Naive B cell (primary cell): ENCODE data around the gene PIK3R1. TPM values are rescaled to one million over a fixed set of nuclear protein-coding genes. Genes with fewer than 3 reads are reported as not detected.
"Not testable (repeated sequence)": the region's sequence is repeated elsewhere in the genome, so short reads cannot be mapped to it uniquely, and the experiment has no call there.

Source experiments
- ATAC-seq, 2 donors: fragments of 150-1000 bp; cut with Tn5 transposase; 2 replicates each; pipeline ENCODE4 v1.10.0; 2021; ENCODE audit warnings: low read depth in 2 of 2, mild to moderate bottlenecking in 2 of 2, moderate library complexity in 2 of 2
- DNase-seq: peaks from one replicate; pipeline ENCODE4 v3.0.0; 2022
- H3K27ac Mint-ChIP-seq, 6 donors: one replicate each; pipeline ENCODE4 v1.8.0; 2020 to 2022; ENCODE audit warnings: mild to moderate bottlenecking in 6 of 6, mixed read lengths in 6 of 6, moderate library complexity in 5 of 6, inconsistent platforms in 2 of 6
- H3K27me3 Mint-ChIP-seq, 3 donors: one replicate each; pipeline ENCODE4 v1.8.0; 2021 to 2022; ENCODE audit warnings: mixed read lengths in 3 of 3, mild to moderate bottlenecking in 1 of 3
- H3K36me3 Mint-ChIP-seq, 2 donors: one replicate each; pipeline ENCODE4 v1.8.0; 2020 to 2022; ENCODE audit warnings: mixed read lengths in 2 of 2, inconsistent platforms in 1 of 2, mild to moderate bottlenecking in 1 of 2
- H3K4me1 Mint-ChIP-seq, 3 donors: one replicate each; pipeline ENCODE4 v1.8.0; 2020 to 2022; ENCODE audit warnings: mixed read lengths in 3 of 3, inconsistent platforms in 1 of 3, mild to moderate bottlenecking in 1 of 3, moderate library complexity in 1 of 3
- H3K4me3 Mint-ChIP-seq, 8 donors: one replicate each; pipeline ENCODE4 v1.8.0; 2020 to 2022; ENCODE audit warnings: mild to moderate bottlenecking in 8 of 8, mixed read lengths in 8 of 8, moderate library complexity in 8 of 8, inconsistent platforms in 2 of 8
- H3K9me3 Mint-ChIP-seq, 7 donors: one replicate each; pipeline ENCODE4 v1.8.0; 2020 to 2022; ENCODE audit warnings: mixed read lengths in 7 of 7, mild to moderate bottlenecking in 5 of 7, inconsistent platforms in 2 of 7, moderate library complexity in 1 of 7
- polyA plus RNA-seq, 6 donors: library from polyadenylated mRNA; unstranded; fragments of 300-500 nt; fragmentation: Illumina TruSeq; gene quantifications; one replicate each; pipeline ENCODE4 v1.2.3, GENCODE V29; 2021; ENCODE audit warnings: low read depth in 6 of 6

Gene PIK3R1
- polyA plus RNA-seq, 6 donors from 2014 or later: 31.2 to 49.2 (median 39.3) TPM

- H3K36me3 Mint-ChIP-seq: peaks cover 24 to 34% of the 10 kb centered on the region in 2 donors
- H3K9me3 Mint-ChIP-seq: peaks cover 0 to 8% (median 2%) of the 10 kb centered on the region in 7 donors
- H3K27ac Mint-ChIP-seq: peak overlapping the region in 5 of 6 donors; percentile 1 to 76 (median 71)
- no peak for ATAC-seq
- no peak overlapping the region for H3K4me3 Mint-ChIP-seq
- peaks cover 45 to 70% (median 63%) of the 10 kb centered on the region in 3 donors for H3K4me1 Mint-ChIP-seq
- no peaks in the 10 kb centered on the region for H3K27me3 Mint-ChIP-seq
- DNase-seq: no peak
Measured at GRCh38 chr5:68224509-68225187, 9.1 kb downstream of the PIK3R1 start.

- Mint-ChIP-seq H3K4me3 (peak overlapping the region in 2 of 8 donors; percentile 6 to 36), H3K27ac (peak overlapping the region in 5 of 6 donors; percentile 1 to 75 (median 67)), H3K27me3 (no peaks in the 10 kb centered on the region), H3K36me3 (peaks cover 29 to 39% of the 10 kb centered on the region in 2 donors), H3K4me1 (peaks cover 49 to 70% (median 66%) of the 10 kb centered on the region in 3 donors), H3K9me3 (peaks cover 0 to 4% (median 2%) of the 10 kb centered on the region in 7 donors)
- ATAC-seq (no peak), DNase-seq (no peak)
Measured at GRCh38 chr5:68225188-68225910, 9.8 kb downstream of the PIK3R1 start.

- DNase-seq: no peak
- H3K9me3 Mint-ChIP-seq: peaks cover 0 to 3% (median 0%) of the 10 kb centered on the region in 7 donors
- peaks cover 33 to 34% of the 10 kb centered on the region in 2 donors for H3K36me3 Mint-ChIP-seq
- peak overlapping the region in 2 of 8 donors; percentile 6 to 36 for H3K4me3 Mint-ChIP-seq
- peaks cover 50 to 72% (median 69%) of the 10 kb centered on the region in 3 donors for H3K4me1 Mint-ChIP-seq
- H3K27ac Mint-ChIP-seq: peak overlapping the region in 4 of 6 donors; percentile 13 to 71 (median 50)
- H3K27me3 Mint-ChIP-seq: no peaks in the 10 kb centered on the region
- no peak for ATAC-seq
Measured at GRCh38 chr5:68225911-68226545, 10.5 kb downstream of the PIK3R1 start.

GRCh38 chr5:68226546-68227073 lies 11.1 kb downstream of the PIK3R1 start:
- H3K4me1 Mint-ChIP-seq: peaks cover 53 to 74% (median 73%) of the 10 kb centered on the region in 3 donors
- H3K27me3 Mint-ChIP-seq: no peaks in the 10 kb centered on the region
- H3K27ac Mint-ChIP-seq: peak overlapping the region in 3 of 6 donors; percentile 17 to 79 (median 71)
- ATAC-seq: no peak
- DNase-seq: no peak
- peaks cover 0 to 3% (median 0%) of the 10 kb centered on the region in 7 donors for H3K9me3 Mint-ChIP-seq
- H3K4me3 Mint-ChIP-seq: peak overlapping the region in 1 of 8 donors; percentile 17
- H3K36me3 Mint-ChIP-seq: peaks cover 33 to 34% of the 10 kb centered on the region in 2 donors

GRCh38 chr5:68227532-68228160 lies 12.1 kb downstream of the PIK3R1 start:
- Mint-ChIP-seq H3K36me3 (peaks cover 33 to 34% of the 10 kb centered on the region in 2 donors), H3K4me3 (no peak overlapping the region), H3K27me3 (no peaks in the 10 kb centered on the region), H3K27ac (peak overlapping the region in 1 of 6 donors; percentile 47), H3K9me3 (no peaks in the 10 kb centered on the region), H3K4me1 (peaks cover 48 to 71% (median 67%) of the 10 kb centered on the region in 3 donors)
- DNase-seq: no peak
- no peak for ATAC-seq

GRCh38 chr5:68229416-68229815 lies 13.9 kb downstream of the PIK3R1 start:
- peak overlapping the region in 2 of 6 donors; percentile 20 to 87 for H3K27ac Mint-ChIP-seq

GRCh38 chr5:68230285-68230684 lies 14.7 kb downstream of the PIK3R1 start:
- H3K9me3 Mint-ChIP-seq: no peaks in the 10 kb centered on the region
- H3K4me1 Mint-ChIP-seq: peaks cover 40 to 61% (median 57%) of the 10 kb centered on the region in 3 donors
- DNase-seq (no peak), ATAC-seq (no peak)
- H3K27me3 Mint-ChIP-seq: no peaks in the 10 kb centered on the region
- H3K36me3 Mint-ChIP-seq: peaks cover 25 to 33% of the 10 kb centered on the region in 2 donors
- H3K4me3 Mint-ChIP-seq: no peak overlapping the region
- peak overlapping the region in 1 of 6 donors; percentile 6 for H3K27ac Mint-ChIP-seq

More at GRCh38 chr5:68229416-68229815, 13.9 kb downstream of the PIK3R1 start:
- Mint-ChIP-seq H3K9me3 (no peaks in the 10 kb centered on the region), H3K4me3 (no peak overlapping the region), H3K36me3 (peaks cover 27 to 33% of the 10 kb centered on the region in 2 donors), H3K4me1 (peaks cover 47 to 69% (median 63%) of the 10 kb centered on the region in 3 donors), H3K27me3 (no peaks in the 10 kb centered on the region)
- ATAC-seq (no peak), DNase-seq (no peak)

- ATAC-seq: no peak
- peaks cover 30 to 58% (median 55%) of the 10 kb centered on the region in 3 donors for H3K4me1 Mint-ChIP-seq
- H3K4me3 Mint-ChIP-seq: no peak overlapping the region
- H3K27me3 Mint-ChIP-seq: no peaks in the 10 kb centered on the region
- no peaks in the 10 kb centered on the region for H3K9me3 Mint-ChIP-seq
- DNase-seq: no peak
- H3K36me3 Mint-ChIP-seq: peaks cover 12 to 25% of the 10 kb centered on the region in 2 donors
- H3K27ac Mint-ChIP-seq: peak overlapping the region in 2 of 6 donors; percentile 4 to 49
Measured at GRCh38 chr5:68231414-68232076, 16.0 kb downstream of the PIK3R1 start.

GRCh38 chr5:68232277-68232676 lies 16.7 kb downstream of the PIK3R1 start:
- Mint-ChIP-seq H3K27me3 (no peaks in the 10 kb centered on the region), H3K9me3 (no peaks in the 10 kb centered on the region), H3K4me1 (peaks cover 33 to 64% (median 59%) of the 10 kb centered on the region in 3 donors), H3K36me3 (peaks cover 7 to 18% of the 10 kb centered on the region in 2 donors), H3K27ac (peak overlapping the region in 3 of 6 donors; percentile 19 to 59 (median 24)), H3K4me3 (no peak overlapping the region)
- DNase-seq: no peak
- ATAC-seq: no peak

GRCh38 chr5:68233075-68233474 lies 17.5 kb downstream of the PIK3R1 start:
- Mint-ChIP-seq H3K36me3 (peaks cover 7 to 11% of the 10 kb centered on the region in 2 donors), H3K27me3 (no peaks in the 10 kb centered on the region), H3K9me3 (no peaks in the 10 kb centered on the region), H3K4me3 (no peak overlapping the region), H3K27ac (peak overlapping the region in 1 of 6 donors; percentile 24), H3K4me1 (peaks cover 39 to 72% (median 61%) of the 10 kb centered on the region in 3 donors)
- no peak for ATAC-seq
- no peak for DNase-seq

GRCh38 chr5:68235229-68235628 lies 19.7 kb downstream of the PIK3R1 start:
- not testable (repeated sequence) for DNase-seq, H3K36me3 Mint-ChIP-seq, ATAC-seq, H3K9me3 Mint-ChIP-seq, H3K27me3 Mint-ChIP-seq, H3K4me3 Mint-ChIP-seq
- Mint-ChIP-seq H3K4me1 (peaks cover 52 to 75% (median 66%) of the 10 kb centered on the region in 3 donors), H3K27ac (peak overlapping the region in 1 of 6 donors; percentile 30)

- ATAC-seq: no peak
Measured at GRCh38 chr5:68237715-68238114, 22.2 kb downstream of the PIK3R1 start.

More at GRCh38 chr5:68237715-68238114, 22.2 kb downstream of the PIK3R1 start:
- H3K36me3 Mint-ChIP-seq: no peaks in the 10 kb centered on the region
- peaks cover 55 to 77% (median 73%) of the 10 kb centered on the region in 3 donors for H3K4me1 Mint-ChIP-seq
- no peaks in the 10 kb centered on the region for H3K27me3 Mint-ChIP-seq
- no peak for DNase-seq
- H3K9me3 Mint-ChIP-seq: no peaks in the 10 kb centered on the region
- peak overlapping the region; percentile 12 to 99 (median 94) for H3K27ac Mint-ChIP-seq
- peak overlapping the region in 3 of 8 donors; percentile 24 to 51 (median 28) for H3K4me3 Mint-ChIP-seq
